Breast epithelium (tissue), 4 donors: ENCODE measurements around the gene SCNM1. TPM values are rescaled to one million over a fixed set of nuclear protein-coding genes. Genes with fewer than 3 reads are reported as not detected.
A peak's percentile ranks its signal among the peaks of the same experiment; 100 is the strongest.
"Not testable (repeated sequence)": the region's sequence is repeated elsewhere in the genome, so short reads cannot be mapped to it uniquely, and the experiment has no call there.

Experiments
- DNase-seq, 2 donors: peaks; one replicate each; pipeline ENCODE4 v3.0.0-alpha.2; 2019; ENCODE audit warnings: low spot score in 2 of 2
- H3K27ac ChIP-seq, 2 donors: fragments of 200-600 bp; sonication (generic) in 1 of 2; one replicate each; pipeline ENCODE4 v1.5.1; 2016 to 2019; ENCODE audit warnings: mild to moderate bottlenecking in 1 of 2
- H3K27me3 ChIP-seq, 2 donors: fragments of 200-600 bp; sonication (generic) in 1 of 2; one replicate each; pipeline versions ENCODE4 v1.5.1 to v1.6.0; 2017 to 2019; ENCODE audit warnings: control low read depth in 1 of 2, mild to moderate bottlenecking in 1 of 2
- H3K36me3 ChIP-seq: fragments of 200-600 bp; one replicate; pipeline ENCODE4 v1.5.1; 2019
- H3K4me1 ChIP-seq, 2 donors: fragments of 200-600 bp; sonication (generic); one replicate each; pipeline ENCODE4 v1.5.1; 2016 to 2019; ENCODE audit warnings: control low read depth in 1 of 2
- H3K4me3 ChIP-seq, 3 donors: fragments of 200-600 bp; sonication (generic); 1 replicate in 2 of 3; 2 replicates in 1 of 3; pipeline ENCODE4 v1.5.1; 2016 to 2019; ENCODE audit warnings: mild to moderate bottlenecking in 3 of 3, moderate library complexity in 2 of 3
- H3K9me3 ChIP-seq, 2 donors: fragments of 200-600 bp; sonication (generic) in 1 of 2; one replicate each; pipeline ENCODE4 v1.5.1; 2016 to 2019; ENCODE audit warnings: control low read depth in 1 of 2
- POLR2A ChIP-seq: fragments of 450-650 bp; IDR thresholded peaks from one replicate; pipeline ENCODE4 v1.6.1; 2016; ENCODE audit warnings: antibody characterized with exemption, mild to moderate bottlenecking, moderate library complexity
- POLR2AphosphoS5 ChIP-seq, 3 donors: sonication (generic); formaldehyde crosslinking; IDR thresholded peaks; one replicate each; pipeline ENCODE4 v1.6.1; 2017; ENCODE audit warnings: antibody characterized with exemption in 3 of 3
- intact Hi-C: fragments of 100-400 bp; cut with DNase I; formaldehyde crosslinking; loops from one replicate; pipeline ENCODE4 v1.15.1; 2023; ENCODE audit warnings: low total_unique reads
- total RNA-seq, 3 donors: library from RNA; depleted of rRNA; stranded (reverse); fragments of >200 nt; gene quantifications; one replicate each; pipeline ENCODE4 v1.1.0, GENCODE V29; 2016
- TF ChIP-seq, protein P1 (sequence below), 3 donors: fragments of 450-650 bp; IDR thresholded peaks; one replicate each; pipeline ENCODE4 v1.5.1; 2016 to 2017; ENCODE audit warnings: antibody characterized with exemption in 3 of 3, mild to moderate bottlenecking in 3 of 3, moderate library complexity in 3 of 3

SCNM1 gene
- total RNA-seq, 3 donors from 2014 or later = 14.9 to 23.8 (median 23.6) TPM

DNA sequence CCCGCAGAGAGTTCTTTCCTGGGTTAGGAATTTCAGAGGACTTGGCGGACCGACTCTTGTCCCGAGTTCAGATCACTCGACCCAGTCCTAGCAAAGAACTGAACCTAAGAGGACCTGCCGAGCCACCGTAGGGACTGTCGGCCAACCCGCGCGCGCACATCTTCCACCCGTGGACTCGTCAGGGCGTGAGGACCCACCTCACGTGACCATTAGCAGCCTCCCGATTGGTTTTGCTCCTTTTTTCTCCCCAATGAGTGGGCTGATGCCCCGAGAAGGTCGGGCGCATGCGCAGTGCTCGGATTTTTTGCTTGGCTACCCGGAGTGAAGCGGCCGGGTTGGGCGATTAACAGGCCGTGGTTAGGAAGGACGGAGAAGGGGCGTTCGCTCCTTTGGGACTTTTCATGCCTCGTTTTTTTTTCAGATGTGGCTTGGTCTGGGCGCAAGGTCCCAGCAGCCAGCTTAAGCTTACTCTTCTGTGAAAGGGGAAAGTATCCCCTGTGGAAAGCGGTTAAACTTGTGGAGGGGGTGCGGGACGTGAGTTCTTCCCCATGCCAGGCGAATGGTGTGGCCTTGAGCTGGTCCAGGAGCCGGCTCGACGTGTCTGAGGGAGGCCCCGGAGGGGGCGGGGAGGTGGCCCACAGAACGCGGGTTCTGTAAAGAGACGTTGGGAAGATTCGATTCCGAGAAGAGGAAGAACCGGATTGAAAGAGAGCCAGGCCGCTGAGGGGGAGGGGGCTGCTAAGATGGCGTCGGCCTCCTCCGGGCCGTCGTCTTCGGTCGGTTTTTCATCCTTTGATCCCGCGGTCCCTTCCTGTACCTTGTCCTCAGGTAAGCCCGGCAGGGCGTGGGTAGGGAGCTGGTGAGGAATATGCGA lies 32.5 kb downstream of the SCNM1 start, which contains the start of gene PIP5K1A:
TSS of gene PIP5K1A (plus strand) at position 299 of the 874 bp plus-strand sequence. CDS start at position 744, 445 bp downstream.
- TF ChIP-seq, protein P1, sequence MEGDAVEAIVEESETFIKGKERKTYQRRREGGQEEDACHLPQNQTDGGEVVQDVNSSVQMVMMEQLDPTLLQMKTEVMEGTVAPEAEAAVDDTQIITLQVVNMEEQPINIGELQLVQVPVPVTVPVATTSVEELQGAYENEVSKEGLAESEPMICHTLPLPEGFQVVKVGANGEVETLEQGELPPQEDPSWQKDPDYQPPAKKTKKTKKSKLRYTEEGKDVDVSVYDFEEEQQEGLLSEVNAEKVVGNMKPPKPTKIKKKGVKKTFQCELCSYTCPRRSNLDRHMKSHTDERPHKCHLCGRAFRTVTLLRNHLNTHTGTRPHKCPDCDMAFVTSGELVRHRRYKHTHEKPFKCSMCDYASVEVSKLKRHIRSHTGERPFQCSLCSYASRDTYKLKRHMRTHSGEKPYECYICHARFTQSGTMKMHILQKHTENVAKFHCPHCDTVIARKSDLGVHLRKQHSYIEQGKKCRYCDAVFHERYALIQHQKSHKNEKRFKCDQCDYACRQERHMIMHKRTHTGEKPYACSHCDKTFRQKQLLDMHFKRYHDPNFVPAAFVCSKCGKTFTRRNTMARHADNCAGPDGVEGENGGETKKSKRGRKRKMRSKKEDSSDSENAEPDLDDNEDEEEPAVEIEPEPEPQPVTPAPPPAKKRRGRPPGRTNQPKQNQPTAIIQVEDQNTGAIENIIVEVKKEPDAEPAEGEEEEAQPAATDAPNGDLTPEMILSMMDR (IDR thresholded peaks at IDR 0.05) = no peak
- TF ChIP-seq POLR2A = peak; percentile 83
- TF ChIP-seq POLR2AphosphoS5 (IDR thresholded peaks at IDR 0.05) = peak; percentile 57 to 98 (median 83)
- peaks cover 0 to 9% of the 10 kb centered on the region in 2 donors for H3K4me1 ChIP-seq
- intact Hi-C loops = no loop called here

DNA sequence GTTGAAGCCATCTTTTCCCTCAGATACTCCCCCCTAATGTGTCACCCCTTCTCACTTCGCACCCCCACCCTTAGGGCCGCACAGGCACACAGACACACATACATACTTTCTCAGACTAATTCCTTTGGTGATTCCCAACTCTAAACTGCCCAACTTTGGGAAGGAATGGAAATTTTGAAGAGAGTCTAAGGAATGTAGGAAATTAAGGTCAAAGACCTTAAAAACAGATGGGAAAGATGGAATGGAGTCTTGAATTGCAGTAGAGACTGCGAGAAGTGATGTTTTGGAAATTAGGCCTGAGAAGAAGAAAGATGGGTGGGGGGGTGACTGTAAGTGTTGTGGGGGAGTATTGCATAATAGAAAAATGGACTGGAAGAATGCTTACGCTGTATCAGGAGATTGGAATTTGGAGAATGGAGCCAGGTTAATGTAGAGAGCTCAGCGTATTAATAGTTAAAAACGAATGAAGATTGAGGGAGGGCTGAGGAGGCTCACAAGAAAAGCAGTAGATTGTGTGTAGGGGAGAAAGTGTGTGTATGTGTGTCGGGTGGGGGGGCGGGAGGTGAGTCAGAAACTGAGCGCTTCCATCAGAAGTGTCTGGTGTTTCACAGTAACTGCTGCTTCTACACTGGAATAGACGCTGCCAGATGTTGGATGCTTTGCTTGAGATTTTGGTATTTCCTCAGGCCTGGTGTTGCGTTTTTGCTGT lies 34.1 kb downstream of the SCNM1 start:
- Histone ChIP-seq H3K4me1 (peaks cover 0 to 9% of the 10 kb centered on the region in 2 donors), H3K9me3 (no peaks in the 10 kb centered on the region), H3K36me3 (no peaks in the 10 kb centered on the region), H3K27me3 (no peaks in the 10 kb centered on the region), H3K27ac (peak overlapping the region; percentile 92 to 96), H3K4me3 (peak overlapping the region; percentile 65 to 85 (median 82))
- no peak for DNase-seq
- TF ChIP-seq POLR2AphosphoS5 (IDR thresholded peaks at IDR 0.05) = peak in 1 of 3 donors; percentile 7
- no peak for TF ChIP-seq POLR2A
- TF ChIP-seq, protein P1 (IDR thresholded peaks at IDR 0.05) = no peak
- intact Hi-C loops = no loop called here

More for the DNA sequence above, 32.5 kb downstream of the SCNM1 start, which contains the start of gene PIP5K1A:
- H3K27ac ChIP-seq = peak within 1 kb of the TSS; percentile 92 to 96
- no peaks in the 10 kb centered on the region for H3K27me3 ChIP-seq
- H3K36me3 ChIP-seq = no peaks in the 10 kb centered on the region
- H3K9me3 ChIP-seq = no peaks in the 10 kb centered on the region
- DNase-seq = peak; percentile 98 to 99
- H3K4me3 ChIP-seq = peak within 1 kb of the TSS; percentile 65 to 85 (median 82)

DNA sequence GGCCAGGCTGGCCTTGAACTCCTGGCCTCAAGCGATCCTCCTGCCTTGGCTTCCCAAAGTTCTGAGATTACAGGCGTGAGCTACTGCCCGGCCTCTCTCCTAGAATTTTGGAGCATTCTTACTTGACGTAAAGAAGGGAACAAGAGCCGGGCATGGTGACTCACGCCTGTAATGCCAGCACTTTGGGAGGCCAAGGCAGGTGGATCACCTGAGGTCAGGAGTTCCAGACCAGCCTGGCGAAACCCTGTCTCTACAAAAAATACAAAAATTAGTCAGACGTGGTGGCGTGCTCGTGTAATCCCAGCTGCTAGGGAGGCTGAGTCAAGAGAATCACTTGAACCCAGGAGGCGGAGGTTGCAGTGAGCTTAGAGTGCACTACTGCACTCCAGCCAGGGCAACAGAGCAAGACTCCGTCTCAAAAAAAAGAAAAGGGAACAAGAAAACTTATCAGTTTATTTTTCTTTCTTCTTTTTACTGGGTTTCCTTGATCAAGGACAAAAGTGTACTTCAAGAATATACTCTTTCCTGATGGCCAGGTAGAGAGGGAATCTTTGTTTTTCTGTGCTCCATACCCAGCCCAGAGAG lies 39.5 kb downstream of the SCNM1 start:
- H3K4me1 ChIP-seq, H3K9me3 ChIP-seq, H3K27ac ChIP-seq, intact Hi-C loops, DNase-seq, H3K27me3 ChIP-seq, H3K4me3 ChIP-seq, H3K36me3 ChIP-seq: not testable (repeated sequence)

DNA sequence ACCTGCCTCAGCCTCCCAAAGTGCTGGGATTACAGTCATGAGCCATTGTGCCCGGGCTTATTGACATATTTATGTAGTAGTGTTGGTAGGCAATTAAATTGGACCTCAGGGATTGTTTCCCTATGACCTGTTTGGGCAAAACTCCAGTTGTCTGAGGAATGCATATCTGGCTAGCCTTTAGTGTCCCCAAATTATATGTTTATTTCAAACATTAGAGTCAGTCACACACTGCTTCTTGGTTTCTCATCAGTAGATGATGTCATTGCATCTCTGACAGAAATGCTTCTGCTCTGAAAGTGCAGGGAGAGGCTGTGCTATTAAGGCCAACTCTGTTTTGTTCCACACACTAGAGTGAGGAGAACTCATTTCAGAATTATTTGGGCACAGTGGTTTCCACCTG lies 44.9 kb downstream of the SCNM1 start:
- TF ChIP-seq, protein P1 (IDR thresholded peaks at IDR 0.05) = no peak
- TF ChIP-seq POLR2A = no peak
- TF ChIP-seq POLR2AphosphoS5 (IDR thresholded peaks at IDR 0.05) = no peak
- H3K36me3 ChIP-seq = no peaks in the 10 kb centered on the region
- H3K27ac ChIP-seq = peak overlapping the region in 1 of 2 donors; percentile 32
- H3K4me1 ChIP-seq = no peaks in the 10 kb centered on the region
- no peaks in the 10 kb centered on the region for H3K9me3 ChIP-seq
- no peak for DNase-seq
- no peaks in the 10 kb centered on the region for H3K27me3 ChIP-seq
- no peak overlapping the region for H3K4me3 ChIP-seq
- intact Hi-C loops = no loop called here

DNA sequence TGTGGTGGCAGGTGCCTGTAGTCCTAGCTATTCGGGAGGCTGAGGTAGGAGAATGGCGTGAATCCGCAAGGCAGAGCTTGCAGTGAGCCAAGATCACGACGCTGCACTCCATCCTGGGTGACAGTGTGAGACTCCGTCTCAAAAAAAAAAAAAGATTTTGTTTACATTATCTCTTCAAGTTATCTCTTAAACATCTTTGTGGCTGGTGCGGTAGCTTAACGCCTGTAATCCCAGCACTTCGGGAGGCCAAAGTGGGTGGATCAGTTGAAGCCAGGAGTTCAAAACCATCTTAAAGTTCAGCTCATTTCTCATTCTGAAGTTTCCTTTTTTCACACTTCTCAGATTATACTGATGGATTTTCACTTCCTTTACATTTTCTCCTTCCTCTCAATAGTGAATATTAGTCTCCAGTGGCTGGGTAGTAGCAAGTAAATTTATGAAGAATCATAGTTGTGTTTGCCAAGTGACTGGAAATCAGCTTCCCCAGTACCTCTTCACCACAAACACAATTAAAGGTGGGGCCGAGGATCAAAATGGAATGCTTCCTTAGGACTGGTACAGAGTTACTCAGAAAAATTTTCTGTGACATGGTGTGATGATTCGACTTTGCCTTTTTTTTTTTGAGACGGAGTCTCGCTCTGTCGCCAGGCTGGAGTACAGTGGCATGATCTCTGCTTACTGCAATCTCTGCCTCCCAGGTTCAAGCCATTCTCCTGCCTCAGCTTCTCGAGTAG lies 46.2 kb downstream of the SCNM1 start:
- H3K27me3 ChIP-seq = no peaks in the 10 kb centered on the region
- no peak overlapping the region for H3K4me3 ChIP-seq
- no peak for TF ChIP-seq POLR2A
- H3K36me3 ChIP-seq = no peaks in the 10 kb centered on the region
- intact Hi-C loops = no loop called here
- H3K9me3 ChIP-seq = no peaks in the 10 kb centered on the region
- no peak for DNase-seq
- H3K27ac ChIP-seq = no peak overlapping the region
- H3K4me1 ChIP-seq = no peaks in the 10 kb centered on the region
